Heart left ventricle (tissue), 16 donors: Measurements from ENCODE around the gene SLC43A3. TPM values are rescaled to one million over a fixed set of nuclear protein-coding genes. Genes with fewer than 3 reads are reported as not detected.
A peak's percentile ranks its signal among the peaks of the same experiment; 100 is the strongest.
"Not testable (repeated sequence)": the region's sequence is repeated elsewhere in the genome, so short reads cannot be mapped to it uniquely, and the experiment has no call there.

Experiments used
- ATAC-seq, 4 donors: fragments of 200-7000 bp; cut with Tn5 transposase; one replicate each; pipeline ENCODE4 v1.9.1; 2020 to 2022; ENCODE audit warnings: moderate library complexity in 4 of 4, mild to moderate bottlenecking in 3 of 4, moderate number of reproducible peaks in 1 of 4
- DNase-seq, 5 donors: peaks; one replicate each; pipeline ENCODE4 v3.0.0-alpha.2; 2020
- H3K27ac ChIP-seq, 12 donors: fragments of 200-600 bp; sonication (generic) in 4 of 12; one replicate each; pipeline versions ENCODE4 v1.5.0 to v1.8.0; 2016 to 2022; ENCODE audit warnings: mild to moderate bottlenecking in 2 of 12
- H3K27me3 ChIP-seq, 9 donors: fragments of 200-600 bp; sonication (generic) in 2 of 9; one replicate each; pipeline versions ENCODE4 v1.5.1 to v1.8.0; 2016 to 2022; ENCODE audit warnings: mild to moderate bottlenecking in 3 of 9
- H3K36me3 ChIP-seq, 9 donors: fragments of 200-600 bp; sonication (generic) in 2 of 9; one replicate each; pipeline versions ENCODE4 v1.5.0 to v1.8.0; 2018 to 2022; ENCODE audit warnings: mild to moderate bottlenecking in 2 of 9
- H3K4me1 ChIP-seq, 12 donors: fragments of 200-600 bp; sonication (generic) in 4 of 12; one replicate each; pipeline versions ENCODE4 v1.5.0 to v1.8.0; 2016 to 2022; ENCODE audit warnings: mild to moderate bottlenecking in 3 of 12
- H3K4me3 ChIP-seq, 12 donors: fragments of 200-600 bp; sonication (generic) in 4 of 12; one replicate each; pipeline versions ENCODE4 v1.5.0 to v1.8.0; 2017 to 2022; ENCODE audit warnings: mild to moderate bottlenecking in 9 of 12, moderate library complexity in 4 of 12
- H3K9me3 ChIP-seq, 12 donors: fragments of 200-600 bp; sonication (generic) in 4 of 12; one replicate each; pipeline versions ENCODE4 v1.5.0 to v1.8.0; 2016 to 2022; ENCODE audit warnings: mild to moderate bottlenecking in 1 of 12
- CTCF ChIP-seq, 12 donors: fragments of 200-600 bp; sonication (generic) in 4 of 12; IDR thresholded peaks; one replicate each; pipeline versions ENCODE4 v1.5.0 to v1.8.0; 2018 to 2022; ENCODE audit warnings: antibody characterized with exemption in 12 of 12, mild to moderate bottlenecking in 5 of 12
- POLR2A ChIP-seq, 2 donors: fragments of 450-650 bp; IDR thresholded peaks; one replicate each; pipeline ENCODE4 v1.6.1; 2017; ENCODE audit warnings: antibody characterized with exemption in 2 of 2, mild to moderate bottlenecking in 2 of 2, moderate library complexity in 2 of 2
- WGBS, 4 donors: extraction: QIAGEN DNeasy Blood & Tissue Kit in 2 of 4; methylation state at CpG; one replicate each; pipeline versions ENCODE4 v1.1.5 to v1.1.7; 2013 to 2018; 5-methylcytosine and 5-hydroxymethylcytosine counted together
- intact Hi-C, 10 donors: fragments of 100-400 bp; cut with DNase I; formaldehyde crosslinking; loops; one replicate each; pipeline versions ENCODE4 v1.11.1 to v1.14.2; 2022
- polyA plus RNA-seq, 2 donors: library from polyadenylated mRNA; stranded (reverse); fragments of 200-250 nt; gene quantifications; one replicate each; pipeline ENCODE4 v1.2.3, GENCODE V29; 2013
- total RNA-seq, 9 donors: library from RNA; depleted of rRNA in 2 of 9; stranded (reverse); fragments of >200 nt in 2 of 9; fragmentation: NEBNext Ultra II Directional in 3 of 9; extraction: Animal tissue kit (Norgen Biotek cat#: 25700) in 3 of 9; gene quantifications; one replicate each; pipeline versions ENCODE4 v1.1.0 to v1.2.4, GENCODE V29; 2016 to 2023
- donor health status: ischemic (EF 13 %, LVEDD 7.1; RV severe dilation, severe dysfunction).
- donor health status: healthy with polysubstance abuse.
- donor health status: DM: no; HTN: yes; CAD: no.
- donor health status: DM: no; HTN: no; CAD: no.
- donor health status: ischemic (EF 25% LVEDD 6.9; RV normal size, moderate dysfunction).
- donor health status: ischemic (EF 25% LVEDD 5.7; RV mildly dilated, moderate dysfunction).
- donor health status: healthy.
- donor health status: DM: yes; HTN: yes; CAD: no.
- donor health status: ischemic (EF 35%, LVEDD 5.7; RV mildly dilated, moderate dysfunction).
- donor health status: nonischemic (EF 11% LVEDD 7.7; RV severe dilation, severe dysfunction).
- donor health status: DM: yes; HTN: yes; CAD: no.
- donor health status: PGD.
- donor health status: ischemic (EF 29% LVEDD 5.4; RV normal size, mild dysfunction).
- donor health status: nonischemic (EF 23%, LVEDD 6.1; RV moderate dilation, normal function).

SLC43A3 gene
- total and polyA plus RNA-seq, 11 donors: 13.5 to 56.9 (median 23.6) TPM

- intact Hi-C loops: loop anchor here in 2 of 10 donors (5.0 kb wide), 2 partner anchors 53 to 58 kb away; no protein-coding TSS in a partner anchor
- peaks cover 4 to 32% (median 22%) of the 10 kb centered on the region in 12 donors for H3K4me1 ChIP-seq
- H3K27me3 ChIP-seq: no peaks in the 10 kb centered on the region
- peaks cover 0 to 42% (median 33%) of the 10 kb centered on the region in 9 donors for H3K36me3 ChIP-seq
- DNase-seq: no peak
- ATAC-seq: peak in 2 of 4 donors; percentile 23 to 26
- no peaks in the 10 kb centered on the region for H3K9me3 ChIP-seq
- TF ChIP-seq POLR2A (IDR thresholded peaks at IDR 0.05): no peak
- TF ChIP-seq CTCF (IDR thresholded peaks at IDR 0.05): no peak
- 75 to 87% (median 86%) methylated on average over 4 of the region's 4 CpGs for WGBS, 4 donors
- H3K4me3 ChIP-seq: no peak overlapping the region
- H3K27ac ChIP-seq: peak overlapping the region in 9 of 12 donors; percentile 10 to 75 (median 69)
These were observed 21.6 kb downstream of the SLC43A3 start for GRCh38 chr11:57405271-57405860.

- no peak overlapping the region for H3K4me3 ChIP-seq
- ATAC-seq (no peak), DNase-seq (no peak)
- TF ChIP-seq POLR2A (IDR thresholded peaks at IDR 0.05): no peak
- TF ChIP-seq CTCF (IDR thresholded peaks at IDR 0.05): no peak
- peaks cover 0 to 26% (median 17%) of the 10 kb centered on the region in 9 donors for H3K36me3 ChIP-seq
- H3K9me3 ChIP-seq: no peaks in the 10 kb centered on the region
- H3K4me1 ChIP-seq: peaks cover 4 to 32% (median 22%) of the 10 kb centered on the region in 12 donors
- 83 to 93% (median 90%) methylated on average over 2 of the region's 2 CpGs for WGBS, 4 donors
- H3K27ac ChIP-seq: no peak overlapping the region
- no peaks in the 10 kb centered on the region for H3K27me3 ChIP-seq
- intact Hi-C loops: no loop called here
These were observed 23.1 kb downstream of the SLC43A3 start for GRCh38 chr11:57403802-57404147.

GRCh38 chr11:57403003-57403801 lies 23.7 kb downstream of the SLC43A3 start:
- Histone ChIP-seq H3K36me3 (peaks cover 0 to 21% (median 12%) of the 10 kb centered on the region in 9 donors), H3K4me1 (peaks cover 4 to 30% (median 22%) of the 10 kb centered on the region in 12 donors)
- 78 to 84% (median 80%) methylated on average over 6 of the region's 6 CpGs for WGBS, 4 donors
- H3K9me3 ChIP-seq, intact Hi-C loops, H3K27me3 ChIP-seq, ATAC-seq, H3K4me3 ChIP-seq, H3K27ac ChIP-seq, DNase-seq: not testable (repeated sequence)

- Histone ChIP-seq H3K4me1 (peaks cover 4 to 22% (median 19%) of the 10 kb centered on the region in 12 donors), H3K27me3 (no peaks in the 10 kb centered on the region), H3K9me3 (no peaks in the 10 kb centered on the region), H3K4me3 (no peak overlapping the region), H3K36me3 (peaks cover 0 to 13% (median 4%) of the 10 kb centered on the region in 9 donors), H3K27ac (no peak overlapping the region)
- no peak for DNase-seq
- intact Hi-C loops: no loop called here
- no peak for ATAC-seq
- TF ChIP-seq POLR2A (IDR thresholded peaks at IDR 0.05) (no peak), CTCF (IDR thresholded peaks at IDR 0.05) (no peak)
- WGBS, 4 donors: 51 to 65% (median 55%) methylated on average over 6 of the region's 6 CpGs
These were observed 24.5 kb downstream of the SLC43A3 start for GRCh38 chr11:57402188-57403002.
